Gastroesophageal sphincter (tissue), 4 donors: ENCODE results near the gene LPAR3. TPM values are rescaled to one million over a fixed set of nuclear protein-coding genes. Genes with fewer than 3 reads are reported as not detected.
A peak's percentile ranks its signal among the peaks of the same experiment; 100 is the strongest.

Experiments used
- ATAC-seq: fragments of 150-250 bp; one replicate; pipeline ENCODE4 v1.9.1; 2016; ENCODE audit warnings: mild to moderate bottlenecking, moderate library complexity
- H3K27ac ChIP-seq, 4 donors: fragments of 200-600 bp; sonication (generic) in 3 of 4; 1 replicate in 3 of 4; 2 replicates in 1 of 4; pipeline ENCODE4 v1.5.1; 2016 to 2019
- H3K27me3 ChIP-seq: fragments of 200-600 bp; sonication (generic); one replicate; pipeline ENCODE4 v1.5.1; 2019
- H3K36me3 ChIP-seq, 2 donors: fragments of 200-600 bp; sonication (generic); one replicate each; pipeline ENCODE4 v1.5.1; 2019; ENCODE audit warnings: control low read depth in 1 of 2
- H3K4me1 ChIP-seq, 3 donors: fragments of 200-600 bp; sonication (generic); 1 replicate in 2 of 3; 2 replicates in 1 of 3; pipeline ENCODE4 v1.5.1; 2016 to 2019; ENCODE audit warnings: control low read depth in 2 of 3
- H3K4me3 ChIP-seq, 2 donors: fragments of 200-600 bp; sonication (generic); one replicate each; pipeline ENCODE4 v1.5.1; 2019; ENCODE audit warnings: mild to moderate bottlenecking in 1 of 2, moderate library complexity in 1 of 2
- H3K9me3 ChIP-seq, 3 donors: fragments of 200-600 bp; sonication (generic); one replicate each; pipeline ENCODE4 v1.5.1; 2017 to 2019; ENCODE audit warnings: control low read depth in 2 of 3
- EP300 ChIP-seq: sonication (generic); formaldehyde crosslinking; IDR thresholded peaks from one replicate; pipeline ENCODE4 v1.6.1; 2017; ENCODE audit warnings: antibody characterized with exemption, mild to moderate bottlenecking
- POLR2A ChIP-seq, 2 donors: fragments of 450-650 bp; IDR thresholded peaks; one replicate each; pipeline ENCODE4 v1.6.1; 2017; ENCODE audit warnings: antibody characterized with exemption in 2 of 2, mild to moderate bottlenecking in 2 of 2, moderate library complexity in 1 of 2
- POLR2AphosphoS5 ChIP-seq: sonication (generic); formaldehyde crosslinking; IDR thresholded peaks from one replicate; pipeline ENCODE4 v1.6.1; 2017; ENCODE audit warnings: antibody characterized with exemption
- WGBS, 2 donors: methylation state at CpG; one replicate each; pipeline ENCODE4 v1.1.5; 2018; ENCODE audit warnings: low coverage in 1 of 2; 5-methylcytosine and 5-hydroxymethylcytosine counted together
- total RNA-seq, 4 donors: library from RNA; depleted of rRNA; stranded (reverse); fragments of >200 nt; gene quantifications; one replicate each; pipeline ENCODE4 v1.1.0, GENCODE V29; 2016
- TF ChIP-seq, protein P1 (sequence below), 4 experiments: fragments of 200-600 bp in 2 of 4; fragments of 450-650 bp in 2 of 4; sonication (generic) in 1 of 4; IDR thresholded peaks; one replicate each; pipeline ENCODE4 v1.5.1; 2017 to 2019; ENCODE audit warnings: antibody characterized with exemption in 4 of 4, mild to moderate bottlenecking in 2 of 4, moderate library complexity in 2 of 4

The LPAR3 gene
- total RNA-seq, 4 donors from 2014 or later = 0.13 to 3.3 (median 0.23) TPM; not detected in 1

- Histone ChIP-seq H3K27me3 (no peaks in the 10 kb centered on the region), H3K9me3 (peaks cover 0 to 15% (median 0%) of the 10 kb centered on the region in 3 donors), H3K4me1 (no peaks in the 10 kb centered on the region), H3K36me3 (no peaks in the 10 kb centered on the region), H3K4me3 (no peak overlapping the region), H3K27ac (no peak overlapping the region)
- 86 to 94% methylated on average over 1 to 2 of the region's 2 CpGs for whole genome bisulfite sequencing, 2 donors
- no peak for ATAC-seq
- TF ChIP-seq POLR2A (IDR thresholded peaks at IDR 0.05) (no peak), EP300 (no peak), POLR2AphosphoS5 (no peak)
- TF ChIP-seq, protein P1, sequence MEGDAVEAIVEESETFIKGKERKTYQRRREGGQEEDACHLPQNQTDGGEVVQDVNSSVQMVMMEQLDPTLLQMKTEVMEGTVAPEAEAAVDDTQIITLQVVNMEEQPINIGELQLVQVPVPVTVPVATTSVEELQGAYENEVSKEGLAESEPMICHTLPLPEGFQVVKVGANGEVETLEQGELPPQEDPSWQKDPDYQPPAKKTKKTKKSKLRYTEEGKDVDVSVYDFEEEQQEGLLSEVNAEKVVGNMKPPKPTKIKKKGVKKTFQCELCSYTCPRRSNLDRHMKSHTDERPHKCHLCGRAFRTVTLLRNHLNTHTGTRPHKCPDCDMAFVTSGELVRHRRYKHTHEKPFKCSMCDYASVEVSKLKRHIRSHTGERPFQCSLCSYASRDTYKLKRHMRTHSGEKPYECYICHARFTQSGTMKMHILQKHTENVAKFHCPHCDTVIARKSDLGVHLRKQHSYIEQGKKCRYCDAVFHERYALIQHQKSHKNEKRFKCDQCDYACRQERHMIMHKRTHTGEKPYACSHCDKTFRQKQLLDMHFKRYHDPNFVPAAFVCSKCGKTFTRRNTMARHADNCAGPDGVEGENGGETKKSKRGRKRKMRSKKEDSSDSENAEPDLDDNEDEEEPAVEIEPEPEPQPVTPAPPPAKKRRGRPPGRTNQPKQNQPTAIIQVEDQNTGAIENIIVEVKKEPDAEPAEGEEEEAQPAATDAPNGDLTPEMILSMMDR (IDR thresholded peaks at IDR 0.05) = no peak
Measured at GRCh38 chr1:84792421-84792820, 100.6 kb downstream of the LPAR3 start.

DNA sequence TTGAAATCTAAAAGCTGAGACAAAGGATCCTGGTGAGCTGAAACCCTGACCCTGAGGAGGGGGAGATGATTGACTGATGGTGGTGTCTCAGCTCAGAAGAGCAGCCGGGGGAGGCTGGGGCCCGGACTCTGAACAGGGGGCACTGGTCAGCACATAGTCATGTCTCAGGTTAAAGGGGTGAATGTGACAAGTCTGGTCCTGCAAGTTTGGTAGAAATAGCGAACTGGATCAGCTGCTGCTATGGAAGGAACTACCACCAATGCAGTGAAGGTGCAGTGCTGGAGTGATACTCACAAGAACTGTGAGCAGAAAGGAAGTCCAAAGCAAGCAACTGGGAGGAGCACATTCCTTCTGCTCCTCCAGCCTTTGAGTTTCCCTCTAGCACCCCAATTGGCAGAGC, 104.0 kb downstream of the LPAR3 start:
- no peaks in the 10 kb centered on the region for H3K27me3 ChIP-seq
- TF ChIP-seq POLR2AphosphoS5 (no peak), EP300 (no peak), POLR2A (IDR thresholded peaks at IDR 0.05) (no peak)
- TF ChIP-seq, protein P1 (IDR thresholded peaks at IDR 0.05) = no peak
- H3K9me3 ChIP-seq = peaks cover 0 to 15% (median 0%) of the 10 kb centered on the region in 3 donors
- no peaks in the 10 kb centered on the region for H3K36me3 ChIP-seq
- H3K27ac ChIP-seq = no peak overlapping the region
- WGBS, 2 donors = 60 to 71% methylated on average over 1 to 3 of the region's 3 CpGs
- no peak for ATAC-seq
- peaks cover 0 to 16% (median 3%) of the 10 kb centered on the region in 3 donors for H3K4me1 ChIP-seq
- H3K4me3 ChIP-seq = no peak overlapping the region

DNA sequence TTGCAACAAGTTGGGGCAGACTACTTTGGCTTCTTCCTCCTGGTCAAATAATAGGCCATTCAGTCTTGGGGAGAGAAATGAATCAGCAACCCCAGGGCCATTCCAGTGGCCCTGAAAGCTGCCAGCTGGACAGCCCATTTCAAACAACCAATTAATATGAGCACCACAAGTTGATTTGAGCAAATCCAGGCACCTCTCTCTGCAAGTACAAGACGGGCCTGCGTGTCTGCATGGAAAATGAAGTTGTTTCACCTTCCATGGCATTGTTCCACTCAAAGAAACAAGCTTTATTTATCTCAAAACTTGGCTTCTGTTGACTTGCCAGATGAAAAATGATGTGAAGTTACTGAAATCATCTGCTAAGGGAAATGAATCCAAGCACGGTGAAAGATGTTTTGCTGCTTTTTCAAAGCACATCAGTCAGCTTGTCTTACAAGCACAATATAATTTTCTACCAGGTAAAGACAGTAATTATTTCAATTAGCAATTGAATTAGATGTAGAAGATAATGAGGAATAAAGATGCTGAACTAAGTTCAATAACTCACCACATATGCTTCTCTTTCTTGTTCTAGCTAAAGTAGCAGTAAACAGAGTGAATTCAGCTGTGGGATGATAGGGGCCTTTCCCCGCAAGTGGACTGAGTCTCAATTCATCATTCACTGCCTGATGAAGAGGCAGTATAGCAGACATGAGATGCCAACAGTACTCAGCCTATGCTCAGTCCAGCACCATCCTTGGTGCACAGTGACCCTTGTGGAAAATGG, 107.6 kb downstream of the LPAR3 start:
- peaks cover 0 to 7% (median 0%) of the 10 kb centered on the region in 3 donors for H3K9me3 ChIP-seq
- H3K27ac ChIP-seq = no peak overlapping the region
- H3K27me3 ChIP-seq = no peaks in the 10 kb centered on the region
- no peaks in the 10 kb centered on the region for H3K36me3 ChIP-seq
- 8 to 25% methylated on average over 4 of the region's 4 CpGs for WGBS, 2 donors
- no peak for ATAC-seq
- H3K4me1 ChIP-seq = peaks cover 0 to 16% (median 3%) of the 10 kb centered on the region in 3 donors
- TF ChIP-seq EP300 (no peak), POLR2AphosphoS5 (peak; percentile 31)
- TF ChIP-seq, protein P1 (IDR thresholded peaks at IDR 0.05) = no peak
- no peak overlapping the region for H3K4me3 ChIP-seq

DNA sequence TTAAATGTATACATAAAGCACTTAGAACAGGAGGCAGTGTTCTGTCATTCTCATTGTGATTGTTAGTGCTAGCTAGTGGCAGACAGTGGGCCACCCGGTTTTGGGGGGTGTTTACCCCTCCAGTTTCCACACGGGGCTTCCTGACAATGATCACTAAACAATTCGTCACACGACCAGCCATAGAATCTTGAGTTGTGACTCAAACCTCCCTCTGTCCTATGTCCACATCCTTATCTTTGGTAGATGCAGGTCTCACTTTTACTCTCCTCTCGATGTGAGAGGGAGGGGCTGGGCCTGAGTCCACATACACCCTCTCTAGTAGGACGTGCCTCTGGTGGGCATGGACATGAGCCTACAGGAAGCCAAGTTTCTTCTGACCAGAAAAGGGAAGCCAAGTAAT, 110.1 kb downstream of the LPAR3 start:
- 78 to 80% methylated on average over 1 to 6 of the region's 6 CpGs for WGBS, 2 donors
- TF ChIP-seq POLR2AphosphoS5 (no peak), POLR2A (IDR thresholded peaks at IDR 0.05) (no peak), EP300 (no peak)
- TF ChIP-seq, protein P1 (IDR thresholded peaks at IDR 0.05) = no peak
- Histone ChIP-seq H3K36me3 (no peaks in the 10 kb centered on the region), H3K4me3 (no peak overlapping the region), H3K9me3 (peaks cover 0 to under 1% (median 0%) of the 10 kb centered on the region in 3 donors), H3K4me1 (peaks cover 0 to 16% (median 3%) of the 10 kb centered on the region in 3 donors), H3K27me3 (no peaks in the 10 kb centered on the region), H3K27ac (no peak overlapping the region)
- ATAC-seq = no peak
